Measurements from ENCODE around the gene PURB.
A peak's percentile ranks its signal among the peaks of the same experiment; 100 is the strongest.
"Not testable (repeated sequence)": the region's sequence is repeated elsewhere in the genome, so short reads cannot be mapped to it uniquely, and the experiment has no call there.

PURB gene

GRCh38 chr7:44846816-44847508 is 38.4 kb downstream of the PURB start:
- DNase-seq (ENCODE audit: low read depth), result no peak
- H3K4me3 ChIP-seq (ENCODE audit: low read length), result peak overlapping the region; percentile 93
- no peak for TF ChIP-seq CTCF (IDR thresholded peaks at IDR 0.05; ENCODE audit: insufficient read depth, low read depth, low read length, missing control alignments)

- not testable (repeated sequence) for DNase-seq (ENCODE audit: low read depth)
- H3K4me3 ChIP-seq (ENCODE audit: low read length), result peak overlapping the region; percentile 93
These were observed 38.9 kb downstream of the PURB start for GRCh38 chr7:44846390-44846789.

DNA sequence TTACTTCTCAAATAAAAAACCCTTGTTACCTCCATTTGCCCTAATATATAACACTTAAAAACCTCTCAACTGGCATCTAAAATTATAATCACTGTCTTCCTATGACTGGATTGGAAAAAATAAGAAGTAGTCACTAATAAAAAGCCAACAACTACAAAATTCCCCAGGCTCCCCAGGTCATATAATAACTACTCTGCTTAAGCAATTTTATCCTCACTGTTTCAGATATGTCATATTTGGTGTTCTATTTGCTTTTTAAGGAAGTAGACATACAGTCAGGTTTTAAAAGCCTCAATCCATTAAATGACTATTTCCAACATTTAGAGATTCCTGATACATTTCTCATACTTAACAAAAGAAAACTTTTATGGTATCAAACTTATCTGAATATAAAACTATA is 39.9 kb downstream of the PURB start:
- no peak for DNase-seq (ENCODE audit: low read depth)
- no peak for TF ChIP-seq CTCF (IDR thresholded peaks at IDR 0.05; ENCODE audit: insufficient read depth, low read depth, low read length, missing control alignments)
- H3K4me3 ChIP-seq (ENCODE audit: low read length), result no peak overlapping the region

- DNase-seq (ENCODE audit: low read depth); H3K4me3 ChIP-seq (ENCODE audit: low read length): not testable (repeated sequence)
These were observed 41.9 kb downstream of the PURB start for GRCh38 chr7:44843440-44843839.

DNA sequence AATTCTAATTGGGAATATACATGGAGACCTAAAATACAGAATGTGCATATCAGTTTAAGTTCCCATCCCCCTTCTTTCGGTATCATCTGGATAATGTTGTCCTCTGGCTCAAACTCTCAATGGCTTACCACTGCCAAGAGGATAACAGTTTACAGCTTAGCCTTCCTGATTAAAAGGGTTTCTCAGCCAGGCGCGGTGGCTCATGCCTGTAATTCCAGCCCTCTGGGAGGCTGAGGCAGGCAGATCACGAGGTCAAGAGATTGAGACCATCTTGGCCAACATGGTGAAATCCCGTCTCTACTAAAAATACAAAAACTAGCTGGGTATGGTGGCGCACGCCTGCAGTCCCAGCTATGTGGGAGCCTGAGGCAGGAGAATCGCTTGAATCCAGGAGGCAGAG is 42.7 kb downstream of the PURB start:
- not testable (repeated sequence) for H3K4me3 ChIP-seq (ENCODE audit: low read length); DNase-seq (ENCODE audit: low read depth)

DNA sequence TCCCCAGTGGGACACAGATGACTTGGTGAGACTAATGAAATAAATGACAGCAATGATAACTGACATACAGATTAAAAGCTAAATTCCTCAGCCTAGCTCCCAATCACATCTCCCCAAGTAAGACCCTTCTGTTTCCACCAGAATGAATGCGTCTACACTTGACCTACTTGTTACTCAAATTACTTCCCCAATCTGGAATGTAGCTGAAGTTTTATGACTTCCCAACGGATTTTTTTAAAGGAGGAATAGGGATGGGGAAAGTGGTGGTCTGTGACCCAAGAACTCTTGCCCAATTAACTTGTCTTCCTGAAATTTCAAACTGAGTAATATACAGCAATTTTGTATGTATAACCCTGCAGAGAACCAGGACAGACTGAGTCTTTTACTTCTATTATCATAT is 46.6 kb downstream of the PURB start:
- no peak for DNase-seq (ENCODE audit: low read depth)
- H3K4me3 ChIP-seq (ENCODE audit: low read length), result no peak overlapping the region
- no peak for TF ChIP-seq CTCF (IDR thresholded peaks at IDR 0.05; ENCODE audit: insufficient read depth, low read depth, low read length, missing control alignments)

DNA sequence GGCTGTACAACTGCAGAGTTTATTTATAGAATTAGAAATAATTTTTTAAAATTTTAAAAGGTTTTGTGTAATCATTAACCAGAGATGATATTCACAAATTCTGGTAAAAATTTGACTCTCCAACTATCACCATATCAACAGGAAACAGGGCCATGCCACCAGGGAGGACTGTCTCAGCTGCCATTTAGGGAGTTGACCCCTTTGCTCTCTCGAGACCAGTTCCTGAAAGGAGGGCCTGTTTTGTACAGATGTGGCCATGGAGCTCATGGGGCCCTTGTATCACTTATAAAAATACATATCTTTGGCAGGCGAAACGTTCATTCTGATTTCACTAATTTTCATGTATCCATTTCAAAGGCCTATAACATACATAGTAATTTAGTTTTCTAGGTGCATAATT is 57.8 kb downstream of the PURB start:
- TF ChIP-seq CTCF (IDR thresholded peaks at IDR 0.05; ENCODE audit: insufficient read depth, low read depth, low read length, missing control alignments), result no peak
- no peak for DNase-seq (ENCODE audit: low read depth)
- no peak overlapping the region for H3K4me3 ChIP-seq (ENCODE audit: low read length)

All from epithelial cell of esophagus (primary cell).